PFSK-1 (cell line): Measurements from ENCODE around the gene UTP3.

Experiments used
- FOXP2 ChIP-seq: optimal IDR thresholded peaks from 2 replicates; pipeline ENCODE3; 2011; ENCODE audit warnings: borderline replicate concordance, control low read depth, inconsistent platforms; ENCODE audit not compliant: insufficient read depth; ENCODE audit errors: extremely low read length, extremely low read depth
- POLR2AphosphoS5 ChIP-seq: IDR thresholded peaks from 2 replicates; pipeline ENCODE4 v1.6.1; 2012; ENCODE audit warnings: low read depth, mild to moderate bottlenecking, control low read depth, low read length, moderate library complexity
- SIN3A ChIP-seq: IDR thresholded peaks from 2 replicates; pipeline ENCODE4 v1.6.1; 2012; ENCODE audit warnings: mild to moderate bottlenecking, low read length, moderate library complexity, borderline replicate concordance; ENCODE audit not compliant: insufficient read depth
- TAF1 ChIP-seq: IDR thresholded peaks from 2 replicates; pipeline ENCODE4 v1.6.1; 2012; ENCODE audit warnings: low read length, control low read depth, borderline replicate concordance; ENCODE audit not compliant: insufficient read depth
- TF ChIP-seq, protein P1 (sequence below), 2 experiments: IDR thresholded peaks; 2 replicates each; pipeline versions ENCODE4 v1.6.1 to v1.8.0; 2011 to 2012; ENCODE audit warnings: low read depth in 2 of 2, low read length in 2 of 2, control low read depth in 1 of 2, inconsistent platforms in 1 of 2, mild to moderate bottlenecking in 1 of 2, moderate library complexity in 1 of 2; ENCODE audit not compliant: insufficient read depth in 1 of 2

The UTP3 gene

DNA sequence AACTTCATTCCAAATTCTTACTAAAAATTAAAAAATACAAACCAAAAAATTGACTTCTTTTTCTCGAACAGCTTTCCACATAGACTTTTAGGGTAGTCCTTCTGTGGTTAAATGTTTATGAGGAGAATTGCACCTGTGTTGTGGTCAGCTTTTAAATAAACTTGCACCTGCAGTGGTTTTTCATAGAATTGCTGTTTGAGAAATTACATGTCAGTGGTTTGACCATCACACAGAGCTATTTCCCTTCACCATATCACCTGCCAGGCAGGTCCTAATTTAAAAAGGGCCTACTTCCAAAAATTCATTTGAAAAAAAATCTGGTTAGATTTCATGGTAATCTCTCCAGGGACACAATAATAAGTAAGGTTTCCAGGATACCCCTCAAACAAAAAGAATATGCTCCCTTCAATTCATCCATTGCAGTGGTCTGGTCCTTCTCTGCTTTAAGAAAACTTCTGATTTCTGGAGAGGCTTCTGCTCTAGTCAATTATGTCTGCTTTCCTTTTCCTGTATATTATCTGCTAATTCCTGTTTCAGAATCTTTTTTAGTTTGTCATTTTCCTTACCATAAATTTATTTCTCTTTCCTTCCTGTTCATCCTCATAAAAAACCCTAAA lies 9.8 kb upstream of the UTP3 start:
- TF ChIP-seq, protein P1, sequence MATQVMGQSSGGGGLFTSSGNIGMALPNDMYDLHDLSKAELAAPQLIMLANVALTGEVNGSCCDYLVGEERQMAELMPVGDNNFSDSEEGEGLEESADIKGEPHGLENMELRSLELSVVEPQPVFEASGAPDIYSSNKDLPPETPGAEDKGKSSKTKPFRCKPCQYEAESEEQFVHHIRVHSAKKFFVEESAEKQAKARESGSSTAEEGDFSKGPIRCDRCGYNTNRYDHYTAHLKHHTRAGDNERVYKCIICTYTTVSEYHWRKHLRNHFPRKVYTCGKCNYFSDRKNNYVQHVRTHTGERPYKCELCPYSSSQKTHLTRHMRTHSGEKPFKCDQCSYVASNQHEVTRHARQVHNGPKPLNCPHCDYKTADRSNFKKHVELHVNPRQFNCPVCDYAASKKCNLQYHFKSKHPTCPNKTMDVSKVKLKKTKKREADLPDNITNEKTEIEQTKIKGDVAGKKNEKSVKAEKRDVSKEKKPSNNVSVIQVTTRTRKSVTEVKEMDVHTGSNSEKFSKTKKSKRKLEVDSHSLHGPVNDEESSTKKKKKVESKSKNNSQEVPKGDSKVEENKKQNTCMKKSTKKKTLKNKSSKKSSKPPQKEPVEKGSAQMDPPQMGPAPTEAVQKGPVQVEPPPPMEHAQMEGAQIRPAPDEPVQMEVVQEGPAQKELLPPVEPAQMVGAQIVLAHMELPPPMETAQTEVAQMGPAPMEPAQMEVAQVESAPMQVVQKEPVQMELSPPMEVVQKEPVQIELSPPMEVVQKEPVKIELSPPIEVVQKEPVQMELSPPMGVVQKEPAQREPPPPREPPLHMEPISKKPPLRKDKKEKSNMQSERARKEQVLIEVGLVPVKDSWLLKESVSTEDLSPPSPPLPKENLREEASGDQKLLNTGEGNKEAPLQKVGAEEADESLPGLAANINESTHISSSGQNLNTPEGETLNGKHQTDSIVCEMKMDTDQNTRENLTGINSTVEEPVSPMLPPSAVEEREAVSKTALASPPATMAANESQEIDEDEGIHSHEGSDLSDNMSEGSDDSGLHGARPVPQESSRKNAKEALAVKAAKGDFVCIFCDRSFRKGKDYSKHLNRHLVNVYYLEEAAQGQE (IDR thresholded peaks at IDR 0.05; ENCODE audit: insufficient read depth in 1 of 2, low read depth in 2 of 2, low read length in 2 of 2): no peak

DNA sequence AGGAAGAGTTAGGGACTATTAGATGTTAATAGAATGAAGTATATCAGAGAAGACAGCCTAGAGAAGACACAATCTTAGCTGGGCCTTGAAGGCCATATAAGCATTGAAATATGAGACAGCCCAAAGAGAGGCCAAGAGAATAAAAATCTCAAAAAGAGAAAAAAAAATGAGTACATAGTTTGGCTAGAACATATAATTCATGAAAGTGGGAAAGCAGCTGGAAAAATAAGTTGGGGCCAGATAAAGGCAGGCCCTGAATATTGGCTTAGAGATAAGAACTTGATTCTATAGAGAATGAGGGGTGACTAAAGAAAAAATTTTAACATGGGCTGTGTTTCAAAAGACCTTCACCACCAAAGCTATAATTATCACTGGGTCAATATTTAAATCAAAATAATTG lies 7.4 kb upstream of the UTP3 start:
- TF ChIP-seq, protein P1 (IDR thresholded peaks at IDR 0.05; ENCODE audit: insufficient read depth in 1 of 2, low read depth in 2 of 2, low read length in 2 of 2): no peak
- TF ChIP-seq POLR2AphosphoS5 (no peak), TAF1 (no peak), SIN3A (no peak), FOXP2 (no peak)

DNA sequence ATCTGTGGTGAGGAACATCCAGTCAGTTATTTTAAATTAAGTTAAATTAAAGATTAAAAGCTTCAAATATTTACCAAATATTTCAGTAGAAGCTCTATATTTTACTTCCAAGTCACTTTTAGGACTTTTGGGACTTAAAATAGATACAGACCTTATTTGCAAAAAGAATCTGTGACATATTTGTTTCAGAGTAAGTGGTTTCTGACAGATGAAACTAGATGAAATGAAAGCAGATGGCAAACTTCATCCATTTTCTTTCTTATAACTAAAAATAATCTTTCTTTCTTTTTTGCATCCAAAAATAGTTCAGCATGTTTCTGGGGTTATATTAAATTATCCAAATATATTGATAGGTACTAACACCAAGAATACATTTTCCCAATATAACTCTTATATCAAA lies 6.6 kb upstream of the UTP3 start:
- no peak for TF ChIP-seq POLR2AphosphoS5
- TF ChIP-seq FOXP2: no peak
- TF ChIP-seq SIN3A: no peak
- no peak for TF ChIP-seq TAF1
- TF ChIP-seq, protein P1 (IDR thresholded peaks at IDR 0.05; ENCODE audit: insufficient read depth in 1 of 2, low read depth in 2 of 2, low read length in 2 of 2): no peak

- TF ChIP-seq FOXP2: no peak
- TF ChIP-seq SIN3A: no peak
- TF ChIP-seq POLR2AphosphoS5: no peak
- no peak for TF ChIP-seq TAF1
- TF ChIP-seq, protein P1 (IDR thresholded peaks at IDR 0.05; ENCODE audit: insufficient read depth in 1 of 2, low read depth in 2 of 2, low read length in 2 of 2): no peak
These were observed 940 bp upstream of the UTP3 start for GRCh38 chr4:70687392-70687791.

DNA sequence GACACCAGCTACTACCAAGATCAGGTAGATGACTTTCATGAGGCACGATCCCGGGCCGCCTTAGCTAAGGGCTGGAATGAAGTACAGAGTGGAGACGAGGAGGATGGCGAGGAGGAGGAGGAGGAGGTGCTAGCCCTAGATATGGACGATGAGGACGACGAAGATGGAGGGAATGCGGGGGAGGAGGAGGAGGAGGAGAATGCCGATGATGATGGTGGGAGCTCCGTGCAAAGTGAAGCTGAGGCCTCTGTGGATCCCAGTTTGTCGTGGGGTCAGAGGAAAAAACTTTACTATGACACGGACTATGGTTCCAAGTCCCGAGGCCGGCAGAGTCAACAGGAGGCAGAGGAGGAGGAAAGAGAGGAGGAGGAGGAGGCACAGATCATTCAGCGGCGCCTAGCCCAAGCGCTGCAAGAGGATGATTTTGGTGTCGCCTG lies 481 bp downstream of the UTP3 start:
- TF ChIP-seq SIN3A: no peak
- no peak for TF ChIP-seq FOXP2
- no peak for TF ChIP-seq POLR2AphosphoS5
- TF ChIP-seq TAF1: no peak
- TF ChIP-seq, protein P1 (IDR thresholded peaks at IDR 0.05; ENCODE audit: insufficient read depth in 1 of 2, low read depth in 2 of 2, low read length in 2 of 2): no peak
